Ishikawa (cell line): ENCODE data around the gene TTF1.

Experiments used
- CEBPB ChIP-seq: IDR thresholded peaks from 2 replicates; pipeline ENCODE4 v1.6.1; 2012
- EGR1 ChIP-seq: IDR thresholded peaks from 2 replicates; pipeline ENCODE4 v1.6.1; 2012
- EP300 ChIP-seq: IDR thresholded peaks from 2 replicates; pipeline ENCODE4 v1.6.1; 2012; ENCODE audit warnings: borderline replicate concordance
- FOXM1 ChIP-seq: IDR thresholded peaks from 2 replicates; pipeline ENCODE4 v1.6.1; 2012; ENCODE audit warnings: low read depth, borderline replicate concordance
- MAX ChIP-seq: IDR thresholded peaks from 2 replicates; pipeline ENCODE4 v1.6.1; 2012
- REST ChIP-seq: IDR thresholded peaks from 2 replicates; pipeline ENCODE4 v1.6.1; 2012; ENCODE audit warnings: low read depth, mild to moderate bottlenecking
- YY1 ChIP-seq: IDR thresholded peaks from 2 replicates; pipeline ENCODE4 v1.6.1; 2012; ENCODE audit warnings: low read depth

- TF ChIP-seq CEBPB: no peak
- TF ChIP-seq EP300: no peak
- TF ChIP-seq EGR1: no peak
- TF ChIP-seq MAX: no peak
- no peak for TF ChIP-seq REST
- TF ChIP-seq YY1: no peak
- no peak for TF ChIP-seq FOXM1
Observed at GRCh38 chr9:132440735-132441134, 34.1 kb upstream of the TTF1 start.
